Stimulated activated CD8-positive, alpha-beta memory T cell treated with anti-CD3 and anti-CD28 coated beads, Interleukin-2, amount 100 ng/mL, for 1 hour (primary cell): Measurements from ENCODE around the gene ZNF484.
"Not testable (repeated sequence)": the region's sequence is repeated elsewhere in the genome, so short reads cannot be mapped to it uniquely, and the experiment has no call there.

Experiments
- DNase-seq, 2 donors: peaks; one replicate each; pipeline ENCODE4 v3.0.0-alpha.2; 2020; ENCODE audit warnings: low read depth in 2 of 2

The ZNF484 gene

DNA sequence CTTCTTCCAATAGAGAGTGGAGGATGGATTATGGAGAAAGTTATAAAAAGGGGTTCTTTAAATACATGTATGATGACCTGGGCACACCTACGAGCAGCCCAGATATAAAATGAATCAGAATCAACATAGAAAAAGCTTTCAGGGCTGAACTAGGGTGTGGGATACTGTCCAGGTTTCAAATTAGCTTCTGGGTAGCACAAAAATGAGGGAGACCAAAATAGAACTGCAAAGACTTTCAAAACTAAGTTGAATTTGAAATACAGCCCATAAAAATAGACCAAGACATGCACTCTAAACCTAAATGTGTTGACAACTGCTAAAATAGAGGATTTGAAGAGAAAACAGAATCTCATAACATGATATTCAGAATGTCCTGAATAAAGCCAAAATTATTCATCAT, 17.0 kb downstream of the ZNF484 start:
- DNase-seq = no peak

DNA sequence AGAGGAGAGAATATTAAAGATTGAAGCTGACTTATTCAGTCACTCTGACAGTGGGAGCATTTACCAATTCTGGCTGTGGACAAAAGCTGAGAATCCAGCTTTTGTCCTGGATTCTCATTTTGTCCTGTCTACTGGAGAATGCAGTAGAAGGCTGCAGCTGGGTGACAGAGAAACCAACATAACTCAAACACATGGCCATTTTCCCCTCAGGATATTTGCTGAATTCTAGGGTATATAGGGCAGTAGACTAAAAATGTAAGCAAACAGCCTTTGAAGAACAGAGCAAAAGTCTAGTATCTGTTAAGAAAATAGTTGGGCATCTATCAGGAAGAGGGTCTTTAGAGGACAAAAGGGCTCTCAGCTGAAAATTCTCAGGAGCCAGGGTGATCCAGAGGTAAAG, 20.6 kb downstream of the ZNF484 start:
- DNase-seq = no peak

DNA sequence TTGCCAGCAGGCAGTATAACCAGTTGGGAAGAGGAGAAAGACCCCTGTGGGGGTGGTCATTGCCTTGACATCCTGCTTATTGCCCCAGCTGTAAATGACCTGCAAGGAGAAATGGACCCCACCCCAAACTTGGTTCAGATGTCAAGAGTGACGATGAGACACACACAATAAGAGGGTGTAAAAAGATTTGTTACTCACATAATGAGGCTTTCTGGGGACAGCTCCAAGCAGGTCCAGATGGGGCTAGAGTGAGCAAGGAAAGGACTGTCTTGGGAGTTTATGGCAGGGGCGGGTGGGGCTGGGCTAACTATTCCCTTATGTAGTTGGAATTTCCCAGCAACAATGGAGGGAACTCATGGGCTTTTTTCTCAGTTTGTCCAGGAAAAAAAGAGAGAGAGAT, 24.1 kb downstream of the ZNF484 start:
- no peak for DNase-seq

DNA sequence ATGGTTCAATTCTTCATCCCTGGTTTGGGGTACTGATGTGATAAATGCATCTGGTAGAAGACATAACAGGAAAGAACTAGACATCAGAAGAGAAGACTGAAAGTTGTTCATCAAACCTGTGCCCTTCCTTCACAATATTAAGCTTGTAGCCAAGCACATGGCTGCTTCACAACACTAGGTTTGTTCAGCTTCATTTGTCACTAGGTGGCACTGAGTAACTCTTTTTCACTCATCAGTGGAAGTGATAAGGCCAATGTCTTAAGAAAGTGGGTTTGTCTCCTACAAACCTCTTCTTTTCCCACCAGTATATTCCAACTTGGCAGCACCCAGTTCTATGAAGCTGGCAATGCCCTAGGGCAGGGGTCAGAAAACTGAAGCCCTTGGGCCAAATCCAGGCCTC, 26.9 kb downstream of the ZNF484 start:
- no peak for DNase-seq

DNA sequence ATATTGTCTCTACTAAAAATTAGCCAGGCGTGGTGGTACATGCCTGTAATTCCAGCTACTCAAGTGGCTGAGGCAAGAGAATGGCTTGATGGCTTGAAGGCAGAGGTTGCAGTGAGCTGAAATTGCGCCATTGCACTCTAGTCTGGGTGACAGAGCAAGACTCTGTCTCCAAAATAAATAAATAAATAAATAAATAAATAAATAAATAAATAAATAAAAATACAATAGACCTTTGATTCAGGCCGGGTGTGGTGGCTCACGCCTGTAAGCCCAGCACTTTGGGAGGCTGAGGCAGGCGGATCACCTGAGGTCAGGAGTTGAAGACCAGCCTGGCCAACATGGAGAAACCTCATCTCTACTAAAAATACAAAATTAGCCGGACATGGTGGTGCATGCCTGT, 29.1 kb downstream of the ZNF484 start:
- not testable (repeated sequence) for DNase-seq

DNA sequence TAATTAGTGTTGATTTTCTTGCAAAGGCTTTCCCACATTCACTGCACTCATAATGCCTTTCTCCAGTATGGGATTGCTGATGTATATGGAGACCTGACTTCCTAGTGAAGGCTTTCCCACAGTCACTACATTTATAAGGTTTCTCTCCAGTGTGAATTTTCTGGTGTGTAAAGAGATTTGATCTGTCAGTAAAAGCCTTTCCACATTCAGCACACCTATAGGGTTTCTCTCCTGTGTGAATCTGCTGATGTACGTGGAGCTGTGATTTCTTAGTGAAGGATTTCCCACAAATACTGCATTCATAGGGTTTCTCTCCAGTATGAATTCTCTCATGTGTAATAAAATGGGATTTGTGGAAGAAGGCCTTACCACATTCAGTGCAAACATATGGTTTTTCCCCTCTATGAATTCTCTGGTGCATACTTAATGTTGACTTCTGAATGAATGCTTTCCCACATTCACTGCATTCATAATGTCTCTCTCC, 31.1 kb downstream of the ZNF484 start:
- no peak for DNase-seq

DNA sequence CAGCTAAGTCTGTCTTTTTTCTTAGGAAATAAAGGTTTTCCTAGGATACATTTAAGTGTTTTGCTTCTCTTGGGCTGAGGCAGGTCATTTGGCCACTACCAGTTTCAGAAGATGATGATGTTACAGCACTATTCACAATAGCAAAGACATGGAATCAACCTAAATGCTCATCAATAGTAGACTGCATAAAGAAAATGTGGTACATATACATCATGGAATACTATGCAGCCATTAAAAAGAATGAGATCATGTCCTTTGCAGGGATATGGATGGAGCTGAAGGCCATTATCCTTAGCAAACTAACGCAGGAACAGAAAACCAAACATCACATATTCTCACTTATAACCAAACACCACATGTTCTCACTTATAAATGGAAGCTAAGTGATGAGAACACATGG, 39.4 kb downstream of the ZNF484 start:
- DNase-seq = not testable (repeated sequence)

DNA sequence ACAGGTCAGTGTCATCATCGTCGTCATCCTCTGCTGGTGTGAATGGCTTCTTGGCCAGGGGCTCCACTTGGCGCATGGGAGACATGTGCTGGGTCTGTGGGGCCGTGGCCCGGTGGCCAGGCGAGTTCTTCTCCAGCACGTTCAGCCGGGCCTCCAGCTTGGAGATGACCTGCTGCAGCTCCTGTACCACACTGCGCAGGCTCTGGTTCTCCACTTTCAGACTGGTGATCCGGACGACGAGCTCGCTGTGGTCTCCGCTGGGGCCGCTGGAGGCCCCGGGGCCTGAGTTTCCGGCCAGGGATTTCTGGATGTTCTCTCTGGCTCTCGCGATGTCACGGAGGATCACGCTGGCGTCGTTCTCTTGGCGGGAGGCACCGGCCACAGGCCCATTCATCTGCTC, 40.6 kb downstream of the ZNF484 start:
- DNase-seq = no peak

DNA sequence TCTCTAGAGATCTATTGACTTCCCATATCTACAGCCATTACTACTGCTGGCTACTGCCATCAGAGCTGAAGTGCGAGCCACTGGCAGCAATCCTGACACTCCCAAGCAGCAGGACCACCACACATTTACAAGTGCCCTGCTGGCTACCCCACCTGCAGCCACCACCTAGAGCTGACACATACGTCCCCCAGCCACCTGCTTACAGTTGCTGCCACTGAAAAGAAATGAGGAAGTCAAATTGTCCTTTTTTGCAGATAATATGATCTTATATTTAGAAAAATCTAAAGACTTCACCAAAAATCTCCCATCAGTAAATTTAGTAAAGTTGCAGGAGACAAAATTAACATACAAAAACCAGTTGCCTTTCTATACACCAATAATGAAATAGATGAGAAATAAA, 48.4 kb downstream of the ZNF484 start:
- no peak for DNase-seq

DNA sequence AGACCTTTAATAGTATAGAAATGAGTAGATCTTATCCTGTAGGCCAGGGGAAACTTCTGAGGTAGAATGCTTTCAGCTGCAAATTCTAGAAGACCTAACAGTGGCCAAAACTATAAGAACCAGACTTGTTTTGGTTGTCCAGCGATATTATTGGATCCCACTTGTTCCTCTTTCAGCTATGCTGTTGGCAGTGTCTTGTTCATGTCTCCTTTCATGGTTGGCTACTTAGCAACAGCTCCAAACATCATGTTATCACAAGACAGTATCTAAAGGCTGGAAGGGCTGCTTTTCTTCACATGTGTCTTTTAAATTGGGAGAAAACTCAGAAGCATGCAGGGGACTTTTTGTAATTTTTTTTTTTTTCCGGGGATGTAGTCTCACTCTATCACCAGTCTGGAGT, 52.8 kb downstream of the ZNF484 start:
- DNase-seq = not testable (repeated sequence)

DNA sequence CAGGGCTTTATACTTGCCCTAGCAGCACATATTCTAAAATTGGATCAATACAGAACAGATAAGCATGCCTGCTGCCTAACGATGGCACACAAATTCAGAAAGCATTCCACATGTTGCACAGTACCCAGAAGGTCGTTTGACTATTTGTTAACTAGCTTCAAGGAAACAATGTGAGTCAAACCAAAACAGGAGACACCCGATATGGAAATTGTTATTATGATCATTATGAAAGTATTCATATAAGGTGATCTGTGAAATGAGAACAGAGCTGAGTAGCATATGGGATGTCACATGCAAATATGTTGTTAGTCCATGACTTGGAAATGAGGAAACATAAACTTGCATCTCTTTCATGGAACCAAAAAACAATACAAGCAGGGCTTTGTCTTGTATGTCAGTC, 56.9 kb downstream of the ZNF484 start:
- DNase-seq = no peak

DNA sequence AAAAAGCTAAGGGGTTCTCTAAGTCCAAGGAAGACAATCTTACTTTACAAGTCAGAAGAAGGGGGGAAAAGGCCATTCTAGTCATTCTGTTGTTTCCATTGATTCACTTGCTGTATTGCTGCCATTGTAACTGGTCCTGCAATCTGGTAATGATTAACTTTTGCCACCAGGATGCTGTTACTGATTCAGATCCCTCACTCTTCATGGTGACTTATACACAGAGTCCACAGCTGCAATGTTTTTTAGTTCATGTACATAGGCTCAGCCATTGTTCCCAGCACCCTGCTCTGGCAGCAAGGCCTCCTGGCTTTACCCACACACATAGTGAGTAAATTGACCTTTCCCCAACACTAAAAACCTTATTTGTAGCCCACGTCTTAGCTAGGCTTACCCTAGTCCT, 57.9 kb downstream of the ZNF484 start:
- not testable (repeated sequence) for DNase-seq

DNA sequence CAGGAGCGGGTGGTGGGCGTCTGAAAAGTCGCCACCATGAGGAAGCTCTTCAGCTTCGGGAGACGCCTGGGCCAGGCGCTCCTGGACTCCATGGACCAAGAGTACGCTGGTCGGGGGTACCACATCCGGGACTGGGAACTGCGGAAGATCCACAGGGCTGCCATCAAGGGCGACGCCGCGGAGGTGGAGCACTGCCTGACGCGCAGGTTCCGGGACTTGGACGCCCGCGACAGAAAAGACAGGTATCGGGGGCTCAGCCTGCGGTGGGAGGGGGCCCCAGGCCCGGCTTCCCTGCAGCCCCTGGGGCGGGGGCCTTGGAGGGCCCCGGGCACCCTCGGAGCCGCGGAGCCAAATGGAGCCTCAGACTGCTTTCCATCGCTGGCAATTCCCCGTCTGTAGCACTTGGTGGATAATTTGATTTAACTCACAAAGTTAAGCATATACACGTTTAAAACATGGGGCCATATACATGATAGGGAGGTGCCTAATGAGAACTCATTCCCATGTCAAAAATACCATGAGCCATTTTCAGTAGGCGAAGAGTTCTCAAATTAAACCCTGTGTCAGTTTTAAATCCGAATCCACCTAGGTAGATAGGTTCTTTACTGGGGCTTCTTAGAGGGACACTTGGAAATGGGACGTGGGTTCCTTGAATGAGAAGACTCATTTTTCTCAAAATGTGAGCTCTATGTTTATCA, 68.1 kb downstream of the ZNF484 start:
- DNase-seq = not testable (repeated sequence)

DNA sequence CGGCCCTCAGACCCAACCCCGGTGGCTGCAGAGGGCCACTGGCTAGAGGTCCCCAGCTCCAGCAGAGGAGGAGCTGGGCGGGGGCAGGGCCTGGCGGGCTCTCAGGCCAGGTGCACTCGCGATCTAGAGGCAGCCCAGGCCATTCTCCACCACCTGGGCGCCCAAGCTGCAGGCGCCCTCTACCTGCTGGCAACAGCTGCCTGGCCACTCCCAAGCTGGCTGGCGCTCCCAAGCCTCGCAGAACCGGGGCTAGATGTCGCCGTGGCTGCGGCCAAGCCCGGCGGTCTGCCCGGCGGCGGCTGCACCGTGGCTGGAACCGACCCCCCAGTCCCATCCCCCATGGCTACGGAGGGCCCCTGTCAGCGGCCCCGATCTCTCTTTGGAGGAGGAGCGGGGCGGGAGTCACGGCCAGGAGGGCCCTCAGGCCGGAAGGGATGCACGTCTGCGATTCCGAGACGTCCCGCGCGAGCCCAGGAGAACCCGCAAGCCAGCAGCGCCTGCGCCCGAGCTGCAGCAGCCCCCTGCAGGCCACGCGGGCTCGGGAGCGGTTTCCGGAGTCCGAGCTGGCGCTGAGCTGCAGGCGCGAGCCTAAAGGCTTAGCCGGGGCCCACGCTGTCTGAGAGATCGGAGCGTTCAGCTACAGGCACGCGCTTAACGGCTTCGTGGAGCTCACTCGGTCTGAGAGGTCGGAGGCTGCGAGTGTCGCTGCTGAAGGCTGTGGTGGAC, 68.9 kb downstream of the ZNF484 start:
- DNase-seq = no peak

DNA sequence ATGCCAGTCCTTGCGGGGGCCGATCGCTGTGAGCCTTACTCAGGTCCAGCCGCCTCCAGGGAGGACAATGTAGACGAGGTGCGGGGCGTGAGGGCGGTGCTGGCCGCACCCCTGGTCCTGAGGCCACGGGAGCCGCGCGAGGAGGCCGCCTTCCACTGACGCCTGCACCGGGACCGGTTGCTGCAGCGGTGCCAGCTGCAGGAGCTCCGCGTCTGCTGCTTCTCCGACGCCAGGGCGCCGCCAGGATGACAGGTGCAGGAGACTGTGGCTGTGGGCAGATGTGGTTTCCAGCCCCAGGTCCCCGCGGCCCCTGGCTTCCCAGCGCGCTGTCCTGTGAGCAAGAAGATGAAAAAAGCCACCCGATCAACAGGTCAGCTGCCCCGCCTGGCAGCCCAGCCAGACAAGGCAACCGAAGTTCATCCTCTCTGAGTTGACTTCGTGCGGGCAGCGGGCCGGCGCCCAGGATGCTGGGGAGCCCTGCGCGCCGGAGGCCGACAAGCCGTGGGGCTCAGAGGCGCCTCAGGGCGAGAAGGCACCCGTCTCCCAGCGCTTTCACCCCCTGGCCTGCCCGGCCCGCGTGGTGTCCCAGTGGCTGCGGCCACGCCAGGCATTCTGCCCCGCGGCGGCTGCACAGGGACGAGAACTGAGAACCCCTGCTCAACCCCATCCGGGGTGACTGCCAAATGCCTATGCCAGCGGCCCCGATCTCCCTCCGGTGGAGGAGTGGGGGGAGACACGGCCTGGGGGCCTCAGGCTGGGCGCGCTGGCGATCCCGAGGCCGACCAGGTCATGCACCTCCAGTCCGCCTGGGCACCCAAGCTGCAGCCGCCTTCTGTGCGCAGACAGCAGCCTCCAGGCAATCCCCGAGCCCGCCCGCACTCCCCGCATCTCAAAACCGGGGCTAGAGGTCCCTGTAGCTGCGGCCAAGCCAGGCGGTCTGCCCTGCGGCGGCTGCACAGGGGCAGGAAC, 69.8 kb downstream of the ZNF484 start:
- DNase-seq = no peak

DNA sequence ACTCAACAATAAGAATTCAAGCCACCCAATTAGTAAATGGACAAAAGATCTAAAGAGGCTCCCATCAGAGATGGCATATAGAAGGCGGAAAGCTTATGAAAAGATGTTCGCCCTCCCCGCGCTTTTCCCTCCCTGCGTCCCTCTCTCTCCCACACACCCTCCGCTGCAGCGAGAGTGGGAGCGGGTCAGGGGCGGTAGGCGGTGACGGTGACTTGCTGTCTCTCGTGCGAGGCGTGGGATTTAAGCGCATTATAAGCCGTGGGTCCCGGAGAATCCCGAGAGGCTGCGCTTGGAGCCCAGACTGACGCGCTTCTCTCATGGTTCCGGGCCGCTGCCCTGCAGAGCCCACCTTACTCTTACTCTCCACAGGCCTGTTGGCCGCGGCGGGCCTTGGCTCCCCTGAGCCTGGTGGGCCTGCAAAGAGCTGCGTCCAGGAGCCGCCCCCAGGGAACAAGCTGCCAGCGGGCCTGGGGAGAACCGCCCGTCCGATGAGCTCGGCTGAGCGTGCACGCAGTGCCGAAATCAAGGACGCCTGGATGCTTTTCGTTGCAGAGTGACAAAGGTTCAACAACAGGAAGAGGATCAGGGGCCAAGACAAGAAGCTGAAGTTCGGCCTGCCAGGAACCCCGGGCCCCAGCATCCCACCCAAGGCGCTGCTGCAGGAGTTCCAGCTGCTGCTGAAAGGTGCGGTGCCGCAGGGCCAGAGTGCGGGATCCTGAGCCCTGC, 70.6 kb downstream of the ZNF484 start:
- DNase-seq = no peak

DNA sequence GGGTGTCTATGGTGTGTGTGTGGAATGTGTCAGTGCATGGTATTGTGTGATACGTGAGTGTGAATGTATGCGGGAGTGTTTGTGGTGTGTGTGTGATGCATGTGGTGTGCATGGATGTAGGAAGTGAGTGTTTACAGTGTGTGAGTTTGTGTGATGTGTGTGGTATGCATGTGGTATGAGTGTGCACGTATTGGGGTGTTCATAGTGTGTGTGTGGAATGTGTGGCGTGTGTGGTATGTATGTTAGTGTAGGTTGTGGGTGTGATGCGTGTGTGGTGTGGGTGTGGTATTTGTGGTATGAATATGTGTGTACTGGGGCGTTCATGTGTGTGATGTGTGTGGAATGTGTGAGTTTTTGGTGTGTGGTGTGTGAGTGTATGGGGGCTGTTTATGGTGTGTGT, 73.1 kb downstream of the ZNF484 start:
- no peak for DNase-seq

DNA sequence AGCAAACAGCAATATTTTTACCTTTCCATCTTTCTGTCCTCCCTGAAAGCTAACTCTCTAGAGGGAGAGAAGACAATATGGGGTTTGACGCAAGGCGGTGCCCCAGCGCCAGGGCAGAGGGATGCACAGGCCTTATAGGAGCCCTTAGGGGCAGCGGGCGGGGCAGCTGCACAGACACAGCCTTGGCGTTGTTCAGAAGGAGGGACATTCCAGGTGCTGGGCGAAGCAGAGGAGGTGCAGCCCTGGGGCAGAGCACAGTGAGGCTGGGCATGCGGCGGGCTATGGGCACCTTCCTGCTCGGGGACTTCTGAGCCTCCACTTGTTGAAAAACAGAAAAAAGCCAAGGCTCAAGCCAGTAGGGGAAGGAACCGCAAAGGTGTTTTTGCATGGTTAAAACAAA, 79.5 kb downstream of the ZNF484 start:
- no peak for DNase-seq

DNA sequence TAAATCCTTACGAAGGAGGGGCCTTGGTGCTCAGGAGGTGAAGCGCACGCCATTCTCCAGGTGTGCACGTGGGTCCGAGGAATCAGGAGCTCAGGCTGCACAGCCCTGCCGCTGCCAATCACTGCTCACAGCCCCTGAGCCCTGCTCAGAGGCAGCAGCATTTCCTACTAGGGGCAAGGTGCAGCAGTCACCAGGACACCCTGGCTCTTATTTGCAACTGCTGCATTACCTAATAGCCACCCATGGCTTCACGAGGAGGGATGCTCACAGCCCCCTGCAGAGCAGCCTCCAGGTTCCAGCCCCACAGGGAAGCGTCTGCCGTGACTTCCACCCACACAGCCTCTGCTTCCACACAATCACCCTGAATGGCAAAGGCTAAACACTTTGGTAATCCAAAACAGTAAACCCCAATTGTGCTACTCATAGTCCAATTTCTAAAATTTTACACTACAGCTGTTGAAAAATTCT, 81.5 kb downstream of the ZNF484 start:
- DNase-seq = not testable (repeated sequence)

DNA sequence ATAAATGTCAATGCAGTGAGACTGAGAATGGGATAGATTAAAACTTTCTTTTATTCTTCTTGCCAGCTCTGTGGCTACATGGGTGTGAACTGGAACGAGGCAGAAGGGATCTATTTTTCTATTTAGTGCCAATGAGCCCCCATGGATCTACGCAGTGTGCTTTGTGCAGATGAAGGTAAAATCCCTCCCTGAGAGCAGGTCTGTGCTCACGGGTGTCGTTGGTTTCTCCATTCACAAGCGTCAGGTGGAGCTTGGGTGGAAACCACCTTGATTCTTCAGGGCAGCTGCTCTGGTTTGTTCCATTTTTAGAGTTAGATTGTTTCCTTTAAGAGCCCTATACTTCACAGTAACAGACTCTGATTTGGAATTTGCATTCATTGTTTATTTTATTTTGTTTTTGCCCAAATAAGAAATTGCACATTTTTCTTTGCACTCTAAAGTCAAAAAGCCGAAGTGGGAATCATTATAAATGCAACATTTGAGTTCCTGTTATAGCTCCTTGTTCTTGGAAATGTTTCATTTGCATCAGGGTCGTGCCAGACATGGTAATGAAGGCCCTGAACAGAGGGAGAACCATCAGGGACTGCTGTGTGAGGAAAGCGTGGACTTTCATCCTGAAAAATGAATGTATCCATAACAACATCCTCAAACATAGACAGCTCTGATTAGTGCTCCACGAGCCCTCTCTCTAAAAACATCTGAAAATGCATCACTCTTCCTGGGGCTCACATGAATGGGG, 82.1 kb downstream of the ZNF484 start:
- DNase-seq = no peak
